Stimulated activated CD4-positive, alpha-beta T cell treated with anti-CD3 and anti-CD28 coated beads, Interleukin-4, amount 100 ng/mL, for 4 hours (primary cell): Measurements from ENCODE around the gene SF3B5.
"Not testable (repeated sequence)": the region's sequence is repeated elsewhere in the genome, so short reads cannot be mapped to it uniquely, and the experiment has no call there.

Source experiments
- DNase-seq, 2 experiments: peaks; one replicate each; pipeline ENCODE4 v3.0.0-alpha.2; 2020

SF3B5 gene

GRCh38 chr6:144104488-144104887, 9.1 kb upstream of the SF3B5 start:
- no peak for DNase-seq

- DNase-seq, result no peak
Measured at GRCh38 chr6:144103026-144103563, 7.7 kb upstream of the SF3B5 start.

- no peak for DNase-seq
Measured at GRCh38 chr6:144098993-144099392, 3.6 kb upstream of the SF3B5 start.

- no peak for DNase-seq
Measured at GRCh38 chr6:144094731-144095133, 641 bp downstream of the SF3B5 start.

GRCh38 chr6:144093658-144094057, 1.7 kb downstream of the SF3B5 start:
- no peak for DNase-seq

- no peak for DNase-seq
Measured at GRCh38 chr6:144093236-144093635, 2.1 kb downstream of the SF3B5 start.

- no peak for DNase-seq
Measured at GRCh38 chr6:144090384-144090783, 5.0 kb downstream of the SF3B5 start.

GRCh38 chr6:144087789-144088426, 7.5 kb downstream of the SF3B5 start:
- DNase-seq, result no peak

- DNase-seq, result no peak
Measured at GRCh38 chr6:144086959-144087358, 8.4 kb downstream of the SF3B5 start.

- no peak for DNase-seq
Measured at GRCh38 chr6:144083172-144083571, 12.2 kb downstream of the SF3B5 start.

GRCh38 chr6:144082412-144082811, 13.0 kb downstream of the SF3B5 start:
- DNase-seq, result not testable (repeated sequence)

- no peak for DNase-seq
Measured at GRCh38 chr6:144077871-144078270, 17.5 kb downstream of the SF3B5 start.

- DNase-seq, result no peak
Measured at GRCh38 chr6:144075875-144076274, 19.5 kb downstream of the SF3B5 start.

- DNase-seq, result no peak
Measured at GRCh38 chr6:144075187-144075586, 20.2 kb downstream of the SF3B5 start.

- DNase-seq, result no peak
Measured at GRCh38 chr6:144073024-144073423, 22.3 kb downstream of the SF3B5 start.

- DNase-seq, result no peak
Measured at GRCh38 chr6:144069506-144069905, 25.9 kb downstream of the SF3B5 start.

GRCh38 chr6:144068794-144069193, 26.6 kb downstream of the SF3B5 start:
- no peak for DNase-seq

GRCh38 chr6:144066741-144067484, 28.5 kb downstream of the SF3B5 start:
- DNase-seq, result no peak

GRCh38 chr6:144066255-144066654, 29.1 kb downstream of the SF3B5 start:
- DNase-seq, result no peak

GRCh38 chr6:144065213-144065660, 30.1 kb downstream of the SF3B5 start:
- DNase-seq, result no peak

GRCh38 chr6:144064402-144065212, 30.8 kb downstream of the SF3B5 start:
- peak; percentile 67 to 71 for DNase-seq

- DNase-seq, result peak; percentile 85 to 86
Measured at GRCh38 chr6:144063744-144064401, 31.5 kb downstream of the SF3B5 start.

- DNase-seq, result no peak
Measured at GRCh38 chr6:144063246-144063743, 32.1 kb downstream of the SF3B5 start.
